Activated CD4-positive, alpha-beta T cell treated with anti-CD3 and anti-CD28 coated beads, Interleukin-2, amount 50 U/mL, for 16 hours (primary cell): Measurements from ENCODE around the gene ADAMTS17.

Experiments used
- DNase-seq: peaks from one replicate; pipeline ENCODE4 v3.0.0-alpha.2; 2020

Gene ADAMTS17

GRCh38 chr15:100005013-100005412, 336.8 kb downstream of the ADAMTS17 start:
- no peak for DNase-seq

DNA sequence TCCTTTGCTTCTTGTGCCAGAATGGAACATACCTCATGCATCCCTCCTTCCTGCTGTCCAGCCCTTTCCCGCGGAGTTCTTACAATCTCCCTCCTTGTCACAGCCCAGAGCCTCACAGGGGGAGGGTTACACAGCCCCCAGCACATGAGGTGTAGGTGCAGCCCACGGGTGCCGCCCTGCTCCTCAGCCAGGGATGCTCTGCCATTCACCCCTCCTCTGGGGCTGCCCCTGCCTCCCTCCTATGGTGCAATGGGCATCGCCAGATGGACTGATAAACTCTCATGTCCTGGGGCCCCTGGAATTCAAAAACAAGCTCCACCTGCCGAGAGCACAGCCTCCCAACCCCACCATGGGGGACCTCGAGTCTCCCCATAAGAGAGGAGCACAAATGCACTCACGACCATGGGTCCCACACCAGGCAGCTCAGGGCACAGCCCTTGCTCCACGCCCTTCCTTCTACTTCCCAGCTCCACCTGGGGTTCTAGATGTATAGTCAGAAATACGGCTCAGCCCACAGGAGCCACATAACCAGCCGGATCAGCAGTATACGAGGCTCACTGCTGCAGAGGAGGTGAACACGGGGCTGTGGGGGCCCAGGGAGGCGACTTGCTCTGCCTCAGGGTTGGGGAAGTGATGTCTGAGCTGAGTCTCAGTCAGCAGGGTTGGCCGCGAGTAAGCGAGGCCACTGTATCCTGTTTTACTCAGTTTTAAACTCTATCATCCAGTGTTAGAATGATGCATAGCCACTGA, 338.8 kb downstream of the ADAMTS17 start:
- no peak for DNase-seq

DNA sequence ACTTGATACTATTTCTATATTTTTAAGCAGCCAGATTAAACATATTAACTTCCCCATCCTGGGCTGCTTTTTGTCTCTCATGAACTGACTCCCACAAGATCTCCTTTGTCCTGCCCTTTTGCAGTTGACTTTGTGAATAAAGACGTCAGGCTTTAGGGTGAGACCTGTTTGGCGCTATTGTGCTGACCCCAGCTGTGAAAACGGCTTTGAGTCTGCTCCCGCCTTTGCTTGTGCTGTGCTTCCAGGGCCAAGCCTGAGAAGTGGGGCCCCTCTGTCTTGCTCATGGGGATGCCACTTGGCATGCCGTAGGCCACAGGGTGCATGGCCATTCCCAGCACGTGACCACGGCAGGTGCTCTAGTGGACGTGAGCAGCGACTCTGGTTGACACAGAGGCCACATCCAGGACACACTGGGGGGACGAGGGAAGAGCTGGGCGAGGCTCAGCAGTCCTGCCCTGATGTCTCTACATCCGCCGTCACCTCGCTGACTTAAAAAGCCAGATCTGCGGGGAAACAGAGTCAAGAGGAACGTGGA, 339.6 kb downstream of the ADAMTS17 start:
- no peak for DNase-seq

DNA sequence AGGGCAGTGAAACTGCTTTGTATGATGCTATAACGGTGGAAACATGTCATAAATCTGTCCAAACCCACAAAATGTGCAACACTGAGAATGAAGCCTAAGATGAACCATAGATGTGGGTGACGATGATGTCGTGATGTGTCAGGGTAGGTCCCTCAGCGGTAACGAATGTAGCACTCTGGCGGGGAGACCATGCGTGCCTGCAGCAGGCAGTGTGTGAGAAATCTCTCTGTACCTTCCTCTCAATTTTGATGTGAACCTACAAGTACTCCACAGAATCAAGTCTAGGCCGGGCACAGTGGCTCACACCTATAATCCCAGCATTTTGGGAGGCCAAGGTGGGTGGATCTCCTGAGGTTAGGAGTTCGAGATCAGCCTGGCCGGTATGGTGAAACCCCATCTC, 340.4 kb downstream of the ADAMTS17 start:
- DNase-seq, result peak; percentile 18

- no peak for DNase-seq
Measured at GRCh38 chr15:99999282-100000070, 342.3 kb downstream of the ADAMTS17 start.

DNA sequence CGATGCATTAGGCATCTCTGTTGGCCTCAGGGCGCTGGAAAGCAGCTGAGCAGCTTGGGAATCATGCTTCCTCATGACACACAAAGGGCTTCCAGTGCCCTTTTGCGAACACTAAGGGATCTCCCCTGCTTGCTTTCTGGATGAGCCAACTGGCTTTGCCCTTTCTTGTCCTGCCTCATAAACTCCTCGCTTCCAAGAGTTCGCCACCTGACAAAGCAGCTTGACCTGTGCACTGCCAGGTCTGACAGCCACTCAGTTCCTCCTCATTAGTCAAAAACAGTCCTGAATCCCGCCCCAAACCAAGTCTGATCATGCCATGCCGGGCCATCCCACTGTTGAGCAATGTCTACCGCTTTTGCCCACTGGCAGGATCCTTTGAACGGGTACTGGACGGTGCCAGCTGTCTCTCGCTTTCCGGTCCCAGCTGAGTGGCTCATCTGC, 343.1 kb downstream of the ADAMTS17 start:
- DNase-seq, result no peak

- DNase-seq, result no peak
Measured at GRCh38 chr15:99997112-99997651, 344.6 kb downstream of the ADAMTS17 start.

GRCh38 chr15:99996660-99997059, 345.1 kb downstream of the ADAMTS17 start:
- DNase-seq, result no peak

DNA sequence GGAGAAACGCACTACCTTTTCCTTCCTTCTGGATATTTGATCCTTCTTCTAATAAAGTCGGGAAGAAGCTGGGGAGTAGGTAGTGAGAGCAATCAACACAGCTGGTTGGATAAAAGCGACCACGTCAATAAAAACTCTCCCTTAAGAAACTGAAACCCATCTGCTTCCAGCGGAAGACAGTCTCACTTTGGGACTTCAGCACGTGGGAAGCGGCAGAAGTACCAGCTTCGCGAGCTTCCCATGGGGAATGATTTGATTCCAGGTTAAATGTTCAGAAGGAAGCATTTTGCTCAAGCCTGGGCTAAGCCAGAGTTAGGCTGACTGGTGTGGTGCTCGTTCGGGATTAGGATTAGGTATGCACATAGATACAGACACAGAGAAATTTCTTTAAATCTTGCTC, 346.2 kb downstream of the ADAMTS17 start:
- no peak for DNase-seq

- no peak for DNase-seq
Measured at GRCh38 chr15:99994849-99995248, 346.9 kb downstream of the ADAMTS17 start.

DNA sequence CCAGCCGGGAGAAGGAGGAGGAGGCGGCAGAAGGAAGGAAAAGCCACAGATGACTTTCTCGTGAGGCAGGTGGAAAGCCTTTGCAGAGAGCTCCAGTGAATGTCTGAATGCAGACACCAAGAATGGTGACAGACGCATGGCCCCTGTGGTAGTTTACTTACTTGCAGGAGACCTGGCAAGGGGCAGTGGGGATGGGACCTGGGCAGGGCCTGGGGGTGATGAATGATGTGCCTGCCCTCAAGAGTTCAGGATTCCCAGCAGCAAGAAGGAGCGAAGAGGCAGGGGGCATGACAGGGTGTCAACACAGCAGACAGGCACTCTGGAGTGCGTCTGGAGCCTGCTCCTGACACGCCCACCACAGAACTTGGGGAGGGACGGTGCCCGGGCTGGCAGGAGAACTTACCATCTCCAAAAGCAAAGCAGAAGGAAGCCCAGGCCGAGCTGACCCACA, 348.1 kb downstream of the ADAMTS17 start:
- no peak for DNase-seq

- DNase-seq, result no peak
Measured at GRCh38 chr15:99993262-99993661, 348.5 kb downstream of the ADAMTS17 start.

DNA sequence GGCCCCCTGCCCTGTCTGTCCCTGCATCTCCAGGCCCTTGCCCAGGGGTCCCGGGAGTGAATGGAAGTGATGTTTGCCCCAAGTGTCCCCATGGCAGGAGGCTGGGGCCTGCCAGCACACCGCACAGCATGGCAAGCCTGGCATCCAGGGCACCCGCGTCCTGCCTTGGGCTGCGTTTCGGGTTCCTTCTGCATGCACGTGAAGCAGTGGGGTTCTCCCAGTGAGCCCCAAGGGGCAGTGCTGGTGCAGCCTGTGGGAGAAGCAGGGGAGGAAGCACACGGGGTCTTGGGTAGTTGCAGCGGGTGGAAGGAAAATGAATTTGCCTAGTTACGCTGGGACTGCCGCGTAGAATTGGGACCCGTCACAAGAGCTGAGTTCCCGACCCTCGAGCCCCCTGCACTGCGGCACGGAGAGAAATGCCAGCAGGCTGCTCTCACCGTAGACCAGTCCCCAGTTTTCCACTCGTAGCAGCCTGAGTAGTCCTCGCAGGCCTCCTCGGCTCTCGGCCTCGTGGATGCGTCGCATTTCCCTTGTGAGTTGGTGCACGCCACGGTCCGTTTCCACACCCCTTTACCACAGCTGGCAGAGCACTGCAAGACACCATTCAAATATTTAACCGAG, 349.1 kb downstream of the ADAMTS17 start:
- no peak for DNase-seq

DNA sequence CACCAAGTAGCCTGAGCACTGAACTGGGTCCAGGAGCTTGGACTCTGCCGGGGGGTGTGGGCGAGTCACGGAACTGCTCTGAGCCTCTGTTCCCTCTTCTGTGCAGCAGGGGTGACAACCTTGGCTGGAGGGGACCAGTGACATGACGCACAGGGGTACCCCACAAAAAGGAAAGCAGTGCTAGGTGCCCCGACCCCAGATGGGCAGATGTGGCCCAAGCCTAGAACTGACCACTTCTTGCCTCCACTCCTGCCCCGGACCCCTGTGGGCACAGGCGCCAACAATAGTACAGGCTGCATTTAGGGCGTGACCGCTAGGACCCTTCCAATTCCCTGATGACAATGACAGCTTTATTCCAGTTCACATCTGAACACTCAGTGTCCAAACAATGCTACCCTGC, 352.7 kb downstream of the ADAMTS17 start:
- DNase-seq, result no peak

GRCh38 chr15:99987701-99988100, 354.1 kb downstream of the ADAMTS17 start:
- no peak for DNase-seq

GRCh38 chr15:99987119-99987506, 354.7 kb downstream of the ADAMTS17 start:
- no peak for DNase-seq

GRCh38 chr15:99986297-99987118, 355.3 kb downstream of the ADAMTS17 start:
- DNase-seq, result no peak

DNA sequence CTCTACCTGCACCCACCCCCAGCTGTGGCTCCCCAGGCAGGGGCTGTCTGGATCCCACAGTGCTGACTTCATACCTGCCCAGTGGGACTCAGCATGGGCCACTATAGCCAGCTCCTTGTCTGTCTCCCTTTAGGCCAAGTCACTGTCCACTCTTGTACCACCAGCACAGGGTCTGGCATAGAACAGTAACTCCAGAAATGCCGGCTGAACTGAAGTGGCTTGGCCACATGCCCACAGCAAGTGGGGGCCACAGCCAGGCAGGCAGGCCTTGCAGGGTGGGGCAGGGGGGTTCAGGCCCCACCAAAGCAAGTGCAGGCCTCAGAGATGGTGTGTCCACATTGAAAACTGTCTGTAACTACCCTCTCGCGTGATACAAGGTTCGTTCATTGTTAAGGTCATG, 355.9 kb downstream of the ADAMTS17 start:
- DNase-seq, result no peak

- no peak for DNase-seq
Measured at GRCh38 chr15:99984491-99985243, 357.1 kb downstream of the ADAMTS17 start.

- DNase-seq, result no peak
Measured at GRCh38 chr15:99983886-99984286, 357.9 kb downstream of the ADAMTS17 start.

DNA sequence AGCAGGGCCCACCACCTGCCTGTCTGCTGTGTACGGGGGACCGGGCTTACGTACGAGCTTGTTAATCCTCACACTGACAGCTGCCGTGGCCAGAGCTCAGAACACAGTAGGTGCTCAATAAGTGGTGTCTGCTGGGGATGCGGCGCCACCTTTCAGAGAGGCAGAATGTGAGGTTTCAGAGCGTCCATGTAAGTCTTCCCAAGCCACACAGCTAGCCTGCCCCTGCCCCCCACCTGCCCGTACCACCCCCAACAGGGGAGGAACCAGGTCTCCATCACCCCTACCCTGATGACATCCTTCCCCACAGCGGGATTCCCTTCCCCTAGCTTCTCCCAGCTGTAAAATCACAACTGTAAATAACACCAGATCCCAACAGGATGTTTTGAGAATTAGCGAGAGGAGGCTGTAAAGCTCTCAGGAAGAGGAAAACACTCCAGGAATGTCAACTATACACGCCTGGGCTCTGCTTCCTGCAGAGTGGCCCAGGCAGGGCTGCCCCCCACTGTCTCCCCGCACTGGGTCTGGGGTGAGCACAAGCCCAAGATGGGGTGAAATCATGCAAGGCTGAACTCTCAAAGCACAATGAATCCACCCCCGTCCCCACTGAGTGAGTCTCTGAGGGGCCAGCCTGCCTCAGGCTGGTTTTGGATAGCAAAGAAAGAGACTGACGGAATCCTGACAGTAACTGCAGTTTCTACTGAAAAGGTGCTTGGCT, 358.4 kb downstream of the ADAMTS17 start:
- DNase-seq, result no peak
